Keratinocyte (primary cell): ENCODE measurements around the gene RPL13. TPM values are rescaled to one million over a fixed set of nuclear protein-coding genes. Genes with fewer than 3 reads are reported as not detected.

Experiments used
- DNase-seq: peaks from one replicate; pipeline ENCODE4 v3.0.0-alpha.2; 2011; ENCODE audit warnings: low read depth, missing footprints, low spot score
- FAIRE-seq: peaks from 2 replicates; lab custom pipeline; 2011; peaks lifted over from hg19 to GRCh38; lab: Jason Lieb, UNC
- H2AFZ ChIP-seq: 2 replicates; pipeline ENCODE4 v1.6.0; 2012; ENCODE audit warnings: low read length, control low read depth, inconsistent platforms; ENCODE audit not compliant: control insufficient read depth
- H3K27ac ChIP-seq: 2 replicates; pipeline ENCODE4 v1.5.1; 2011; ENCODE audit warnings: low read length; ENCODE audit not compliant: control insufficient read depth, insufficient read depth
- H3K27me3 ChIP-seq: 3 replicates; pipeline ENCODE4 v1.6.0; 2011; ENCODE audit warnings: low read length; ENCODE audit not compliant: control insufficient read depth, insufficient read depth; ENCODE audit errors: extremely low read depth
- H3K36me3 ChIP-seq, 2 experiments: 2 replicates in 1 of 2; 3 replicates in 1 of 2; pipeline ENCODE4 v1.5.1; 2011; ENCODE audit warnings: low read length in 2 of 2, mild to moderate bottlenecking in 1 of 2; ENCODE audit not compliant: control insufficient read depth in 2 of 2, insufficient read depth in 2 of 2; ENCODE audit errors: extremely low read depth in 1 of 2
- H3K4me1 ChIP-seq: 3 replicates; pipeline ENCODE4 v1.5.1; 2011; ENCODE audit warnings: low read length; ENCODE audit not compliant: control insufficient read depth, insufficient read depth; ENCODE audit errors: extremely low read depth
- H3K4me2 ChIP-seq: 3 replicates; pipeline ENCODE4 v1.6.0; 2011; ENCODE audit warnings: low read depth, low read length; ENCODE audit not compliant: control insufficient read depth, insufficient read depth; ENCODE audit errors: extremely low read depth
- H3K4me3 ChIP-seq, 3 experiments: fragments of 200-600 bp in 1 of 3; sonication (generic) in 1 of 3; 2 replicates in 2 of 3; 3 replicates in 1 of 3; pipeline ENCODE4 v1.5.1; 2011 to 2016; ENCODE audit warnings: low read length in 3 of 3, mild to moderate bottlenecking in 3 of 3, control low read depth in 2 of 3, inconsistent platforms in 1 of 3, low read depth in 1 of 3, mixed read lengths in 1 of 3, mixed run types in 1 of 3, moderate library complexity in 1 of 3; ENCODE audit not compliant: control insufficient read depth in 2 of 3, insufficient read depth in 2 of 3; ENCODE audit errors: extremely low read depth in 1 of 3
- H3K79me2 ChIP-seq: 2 replicates; pipeline ENCODE4 v1.6.0; 2012; ENCODE audit warnings: low read length; ENCODE audit not compliant: control insufficient read depth, insufficient read depth
- H3K9ac ChIP-seq: 3 replicates; pipeline ENCODE4 v1.6.0; 2011; ENCODE audit warnings: low read length; ENCODE audit not compliant: control insufficient read depth, insufficient read depth; ENCODE audit errors: extremely low read depth
- H3K9me1 ChIP-seq: 3 replicates; pipeline ENCODE4 v1.6.0; 2011; ENCODE audit warnings: low read length; ENCODE audit not compliant: control insufficient read depth, insufficient read depth; ENCODE audit errors: extremely low read depth
- H3K9me3 ChIP-seq: 2 replicates; pipeline ENCODE4 v1.5.1; 2012; ENCODE audit warnings: low read depth, low read length; ENCODE audit not compliant: control insufficient read depth
- H4K20me1 ChIP-seq: 3 replicates; pipeline ENCODE4 v1.6.0; 2011; ENCODE audit warnings: low read length; ENCODE audit not compliant: control insufficient read depth, insufficient read depth; ENCODE audit errors: extremely low read depth
- CTCF ChIP-seq, 3 experiments: IDR thresholded peaks in 1 of 3; conservative IDR thresholded peaks in 1 of 3; optimal IDR thresholded peaks in 1 of 3; 2 replicates in 2 of 3; 3 replicates in 1 of 3; pipeline versions ENCODE3 to v1.5.1; 2011; ENCODE audit warnings: low read length in 3 of 3, mild to moderate bottlenecking in 3 of 3, moderate library complexity in 2 of 3, control low read depth in 1 of 3, inconsistent platforms in 1 of 3; ENCODE audit not compliant: insufficient read depth in 2 of 3; ENCODE audit errors: extremely low read depth in 1 of 3
- EZH2 ChIP-seq: IDR thresholded peaks from one replicate; pipeline ENCODE4 v1.6.1; 2012; ENCODE audit warnings: inconsistent platforms, mild to moderate bottlenecking, low read length, moderate library complexity
- dilution Hi-C: fragments of 300-500 bp; cut with MboI; formaldehyde crosslinking; loops from one replicate; pipeline ENCODE4 v1.7.0; 2020; ENCODE audit warnings: low sequenced_read_pairs; ENCODE audit not compliant: extremely low pct_ligation_motif_present
- polyA plus RNA-seq, 5 experiments: library from polyadenylated mRNA; depleted of rRNA in 3 of 5; stranded (reverse) in 3 of 5; stranded (forward) in 1 of 5; unstranded in 1 of 5; fragments of >200 nt; gene quantifications; 1 replicate in 1 of 5; 2 replicates in 3 of 5; 3 replicates in 1 of 5; pipeline versions ENCODE4 v1.2.1 to v1.2.3, GENCODE V29; 2011 to 2012; ENCODE audit warnings: missing spikeins in 2 of 5, low read depth in 1 of 5, low replicate concordance in 1 of 5

RPL13 gene
- polyA plus RNA-seq, 1 donor (not counting 4 experiments of a cell fraction or from before 2014, with no cell fraction given) = 2,095 TPM

DNA sequence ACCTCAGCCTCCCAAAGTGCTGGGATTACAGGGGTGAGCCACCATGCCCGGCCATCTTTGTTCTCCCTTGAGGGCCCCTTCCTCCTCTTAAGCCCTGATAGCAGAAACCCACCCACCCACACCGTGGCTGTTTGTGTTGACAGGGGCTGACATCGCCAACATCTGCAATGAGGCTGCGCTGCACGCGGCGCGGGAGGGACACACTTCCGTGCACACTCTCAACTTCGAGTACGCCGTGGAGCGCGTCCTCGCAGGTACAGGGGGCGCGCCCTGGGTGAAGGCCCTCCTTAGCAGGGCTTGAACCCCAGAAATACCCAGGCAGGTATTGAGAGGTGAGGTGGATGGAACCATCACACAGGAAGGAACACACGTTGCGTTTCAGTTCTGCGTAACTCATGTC lies 12.6 kb upstream of the RPL13 start:
- Histone ChIP-seq H3K9ac (no peak overlapping the region), H2AFZ (no peak overlapping the region), H3K36me3 (peaks cover 31 to 41% of the 10 kb centered on the region in 2 experiments)

DNA sequence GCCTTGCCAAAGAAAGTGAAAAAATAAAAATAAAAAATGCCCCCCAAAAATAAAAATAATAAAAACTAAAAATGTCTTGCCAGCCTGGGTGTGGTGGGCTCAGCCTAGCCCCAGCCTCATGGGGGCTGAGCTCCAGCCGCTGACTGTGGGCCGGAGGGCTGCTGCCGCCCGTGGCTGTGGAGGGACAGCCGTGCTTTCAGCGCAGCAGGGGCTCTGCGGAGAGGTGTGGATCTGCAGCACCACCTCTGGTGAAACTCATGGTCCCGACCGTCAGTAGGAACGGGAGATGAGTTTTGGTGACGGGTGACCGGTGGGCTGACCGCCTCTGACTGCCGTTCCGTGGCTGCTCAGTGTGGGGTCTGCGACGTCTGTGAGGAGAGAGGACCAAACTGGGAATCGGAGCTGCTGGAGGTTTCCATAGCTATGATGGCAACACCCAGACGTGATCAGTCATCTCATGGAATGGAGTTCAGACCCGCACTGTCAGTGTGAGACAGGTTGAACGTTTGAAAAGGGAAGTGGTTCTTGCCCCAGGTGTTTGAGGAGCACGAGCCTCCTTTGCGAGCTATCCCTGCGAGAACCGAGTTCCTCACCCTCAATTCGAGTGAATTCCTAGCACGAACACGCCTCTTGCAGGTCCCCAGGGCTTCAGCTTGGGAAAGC lies 12.0 kb upstream of the RPL13 start:
- no peak for FAIRE-seq
- Histone ChIP-seq H3K9ac (no peak overlapping the region), H3K4me2 (no peak overlapping the region), H2AFZ (no peak overlapping the region), H3K79me2 (no peaks in the 10 kb centered on the region), H3K9me1 (no peaks in the 10 kb centered on the region), H3K27me3 (no peaks in the 10 kb centered on the region), H4K20me1 (no peaks in the 10 kb centered on the region), H3K27ac (no peak overlapping the region), H3K9me3 (no peaks in the 10 kb centered on the region), H3K36me3 (peaks cover 32 to 45% of the 10 kb centered on the region in 2 experiments), H3K4me3 (no peak overlapping the region), H3K4me1 (no peaks in the 10 kb centered on the region)
- TF ChIP-seq EZH2 = no peak
- no peak for TF ChIP-seq CTCF (optimal IDR thresholded peaks at IDR 0.05 in 1 of 3, IDR thresholded peaks at IDR 0.05 in 1 of 3, conservative IDR thresholded peaks at IDR 0.05 in 1 of 3; ENCODE audit: extremely low read depth in 1 of 3, insufficient read depth in 2 of 3, low read length in 3 of 3)
- DNase-seq = no peak
- dilution Hi-C loops = no loop called here

More for the DNA sequence above, 12.6 kb upstream of the RPL13 start:
- H3K4me3 ChIP-seq = no peak overlapping the region
- no peaks in the 10 kb centered on the region for H3K4me1 ChIP-seq
- no peaks in the 10 kb centered on the region for H3K9me3 ChIP-seq
- H3K9me1 ChIP-seq = no peaks in the 10 kb centered on the region
- DNase-seq = no peak
- H3K27me3 ChIP-seq = no peaks in the 10 kb centered on the region
- no peak for FAIRE-seq
- TF ChIP-seq EZH2 (no peak), CTCF (optimal IDR thresholded peaks at IDR 0.05 in 1 of 3, IDR thresholded peaks at IDR 0.05 in 1 of 3, conservative IDR thresholded peaks at IDR 0.05 in 1 of 3; ENCODE audit: extremely low read depth in 1 of 3, insufficient read depth in 2 of 3, low read length in 3 of 3) (no peak)
- dilution Hi-C loops = no loop called here
- H4K20me1 ChIP-seq = no peaks in the 10 kb centered on the region
- H3K79me2 ChIP-seq = no peaks in the 10 kb centered on the region
- H3K4me2 ChIP-seq = no peak overlapping the region
- no peak overlapping the region for H3K27ac ChIP-seq
